Hepatocyte (in vitro differentiated cells): ENCODE data around the gene AGBL5.

Experiments used
- EZH2 ChIP-seq: fragments of 200-600 bp; sonication (generic); IDR thresholded peaks from 2 replicates; pipeline ENCODE4 v1.6.1; 2016; ENCODE audit warnings: antibody characterized with exemption, mild to moderate bottlenecking, borderline replicate concordance
- EZH2phosphoT487 ChIP-seq: fragments of 200-600 bp; sonication (generic); IDR thresholded peaks from one replicate; pipeline ENCODE4 v1.6.1; 2018; ENCODE audit warnings: antibody characterized with exemption, mild to moderate bottlenecking, low read depth, moderate library complexity; ENCODE audit not compliant: unreplicated experiment, severe bottlenecking
- TF ChIP-seq, protein P1 (sequence below): fragments of 200-600 bp; sonication (generic); IDR thresholded peaks from 2 replicates; pipeline ENCODE4 v1.5.1; 2016; ENCODE audit warnings: antibody characterized with exemption, mild to moderate bottlenecking; ENCODE audit not compliant: poor library complexity

DNA sequence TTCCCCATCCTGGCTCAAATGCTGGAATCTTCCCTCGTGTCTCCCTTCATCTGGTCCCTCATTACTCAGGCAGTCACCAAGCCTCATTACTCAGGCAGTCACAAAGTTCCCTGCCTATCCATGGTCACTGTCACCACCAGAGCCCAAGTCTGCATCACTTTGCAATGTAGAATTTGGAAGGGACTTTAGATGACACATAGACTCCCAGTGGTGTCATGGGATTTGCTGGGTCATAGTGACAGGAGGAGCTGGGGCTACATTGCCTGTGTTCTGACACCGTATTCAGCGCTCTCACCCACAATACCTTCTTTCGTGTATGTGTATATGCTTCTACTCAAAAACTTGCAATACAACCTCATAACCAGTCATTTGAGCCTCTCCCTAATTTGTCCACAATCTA lies 24.9 kb downstream of the AGBL5 start:
- TF ChIP-seq, protein P1, sequence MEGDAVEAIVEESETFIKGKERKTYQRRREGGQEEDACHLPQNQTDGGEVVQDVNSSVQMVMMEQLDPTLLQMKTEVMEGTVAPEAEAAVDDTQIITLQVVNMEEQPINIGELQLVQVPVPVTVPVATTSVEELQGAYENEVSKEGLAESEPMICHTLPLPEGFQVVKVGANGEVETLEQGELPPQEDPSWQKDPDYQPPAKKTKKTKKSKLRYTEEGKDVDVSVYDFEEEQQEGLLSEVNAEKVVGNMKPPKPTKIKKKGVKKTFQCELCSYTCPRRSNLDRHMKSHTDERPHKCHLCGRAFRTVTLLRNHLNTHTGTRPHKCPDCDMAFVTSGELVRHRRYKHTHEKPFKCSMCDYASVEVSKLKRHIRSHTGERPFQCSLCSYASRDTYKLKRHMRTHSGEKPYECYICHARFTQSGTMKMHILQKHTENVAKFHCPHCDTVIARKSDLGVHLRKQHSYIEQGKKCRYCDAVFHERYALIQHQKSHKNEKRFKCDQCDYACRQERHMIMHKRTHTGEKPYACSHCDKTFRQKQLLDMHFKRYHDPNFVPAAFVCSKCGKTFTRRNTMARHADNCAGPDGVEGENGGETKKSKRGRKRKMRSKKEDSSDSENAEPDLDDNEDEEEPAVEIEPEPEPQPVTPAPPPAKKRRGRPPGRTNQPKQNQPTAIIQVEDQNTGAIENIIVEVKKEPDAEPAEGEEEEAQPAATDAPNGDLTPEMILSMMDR, result no peak
- TF ChIP-seq EZH2phosphoT487 (no peak), EZH2 (no peak)
